Tibial artery (tissue), 4 donors: ENCODE results near the gene TPR.

Experiments
- DNase-seq, 2 donors: peaks; one replicate each; pipeline ENCODE4 v3.0.0-alpha.2; 2019
- H3K27ac ChIP-seq, 2 donors: fragments of 200-600 bp; sonication (generic) in 1 of 2; 1 replicate in 1 of 2; 2 replicates in 1 of 2; pipeline ENCODE4 v1.5.1; 2018 to 2019; ENCODE audit warnings: mild to moderate bottlenecking in 1 of 2
- H3K27me3 ChIP-seq, 2 donors: fragments of 200-600 bp; sonication (generic) in 1 of 2; one replicate each; pipeline versions ENCODE4 v1.5.1 to v1.6.0; 2016 to 2019
- H3K36me3 ChIP-seq, 3 donors: fragments of 200-600 bp; sonication (generic) in 2 of 3; one replicate each; pipeline ENCODE4 v1.5.1; 2016 to 2019; ENCODE audit warnings: mild to moderate bottlenecking in 2 of 3
- H3K4me1 ChIP-seq, 4 donors: fragments of 200-600 bp; sonication (generic) in 2 of 4; 1 replicate in 3 of 4; 2 replicates in 1 of 4; pipeline ENCODE4 v1.5.1; 2016 to 2019
- H3K4me3 ChIP-seq, 2 donors: fragments of 200-600 bp; sonication (generic) in 1 of 2; 1 replicate in 1 of 2; 2 replicates in 1 of 2; pipeline ENCODE4 v1.5.1; 2018 to 2019; ENCODE audit warnings: mild to moderate bottlenecking in 2 of 2
- H3K9me3 ChIP-seq, 3 donors: fragments of 200-600 bp; sonication (generic) in 1 of 3; one replicate each; pipeline ENCODE4 v1.5.1; 2016 to 2019
- CTCF ChIP-seq, 2 experiments: fragments of 200-600 bp in 1 of 2; fragments of 450-650 bp in 1 of 2; IDR thresholded peaks; one replicate each; pipeline ENCODE4 v1.5.1; 2017 to 2019; ENCODE audit warnings: antibody characterized with exemption in 2 of 2, mild to moderate bottlenecking in 1 of 2, moderate library complexity in 1 of 2
- intact Hi-C: fragments of 100-400 bp; cut with DNase I; formaldehyde crosslinking; loops from one replicate; pipeline ENCODE4 v1.15.0; 2023; ENCODE audit warnings: low total_unique reads

Gene TPR

GRCh38 chr1:186307445-186307844 lies 67.6 kb downstream of the TPR start:
- no peaks in the 10 kb centered on the region for H3K9me3 ChIP-seq
- no peak for TF ChIP-seq CTCF (IDR thresholded peaks at IDR 0.05)
- DNase-seq, result peak in 1 of 2 donors; percentile 48
- peaks cover 7 to 20% (median 11%) of the 10 kb centered on the region in 3 donors for H3K36me3 ChIP-seq
- H3K4me1 ChIP-seq, result peaks cover 0 to 3% (median 0%) of the 10 kb centered on the region in 4 donors
- intact Hi-C loops, result no loop called here
- no peaks in the 10 kb centered on the region for H3K27me3 ChIP-seq
- no peak overlapping the region for H3K4me3 ChIP-seq
- no peak overlapping the region for H3K27ac ChIP-seq

- no peaks in the 10 kb centered on the region for H3K9me3 ChIP-seq
- peaks cover 0 to 13% (median 4%) of the 10 kb centered on the region in 3 donors for H3K36me3 ChIP-seq
- H3K4me1 ChIP-seq, result peaks cover 0 to 3% (median 0%) of the 10 kb centered on the region in 4 donors
- TF ChIP-seq CTCF (IDR thresholded peaks at IDR 0.05), result no peak
- no peak for DNase-seq
- H3K27me3 ChIP-seq, result no peaks in the 10 kb centered on the region
- intact Hi-C loops, result no loop called here
- no peak overlapping the region for H3K4me3 ChIP-seq
- H3K27ac ChIP-seq, result no peak overlapping the region
Observed at GRCh38 chr1:186306533-186306932, 68.5 kb downstream of the TPR start.

- no peak for DNase-seq
- peaks cover 0 to under 1% (median 0%) of the 10 kb centered on the region in 3 donors for H3K36me3 ChIP-seq
Observed at GRCh38 chr1:186304982-186305949, 69.8 kb downstream of the TPR start.

GRCh38 chr1:186303911-186304310 lies 71.1 kb downstream of the TPR start:
- Histone ChIP-seq H3K36me3 (no peaks in the 10 kb centered on the region), H3K9me3 (no peaks in the 10 kb centered on the region), H3K27me3 (no peaks in the 10 kb centered on the region), H3K4me3 (no peak overlapping the region), H3K27ac (no peak overlapping the region), H3K4me1 (peaks cover 0 to 3% (median 0%) of the 10 kb centered on the region in 4 donors)
- no peak for TF ChIP-seq CTCF (IDR thresholded peaks at IDR 0.05)
- DNase-seq, result no peak
- intact Hi-C loops, result no loop called here

More at GRCh38 chr1:186304982-186305949, 69.8 kb downstream of the TPR start:
- Histone ChIP-seq H3K9me3 (no peaks in the 10 kb centered on the region), H3K4me3 (no peak overlapping the region), H3K4me1 (peaks cover 0 to 3% (median 0%) of the 10 kb centered on the region in 4 donors), H3K27me3 (no peaks in the 10 kb centered on the region), H3K27ac (no peak overlapping the region)
- TF ChIP-seq CTCF (IDR thresholded peaks at IDR 0.05), result peak in 1 of 2 experiments; percentile 12
- intact Hi-C loops, result no loop called here

GRCh38 chr1:186302381-186302920 lies 72.6 kb downstream of the TPR start:
- intact Hi-C loops, result no loop called here
- no peak for TF ChIP-seq CTCF (IDR thresholded peaks at IDR 0.05)
- Histone ChIP-seq H3K4me1 (peaks cover 0 to 3% (median 0%) of the 10 kb centered on the region in 4 donors), H3K9me3 (no peaks in the 10 kb centered on the region), H3K27ac (no peak overlapping the region), H3K27me3 (no peaks in the 10 kb centered on the region), H3K36me3 (no peaks in the 10 kb centered on the region), H3K4me3 (no peak overlapping the region)
- DNase-seq, result no peak
